T-helper 1 cell treated with Interleukin-12 subunit alpha and Interleukin-12 subunit beta and Interleukin-4 antibody, amounts not matched to agents 30 ng/mL and 1 ng/mL, for 36 hours (primary cell): ENCODE results near the gene CCDC69. TPM values are rescaled to one million over a fixed set of nuclear protein-coding genes. Genes with fewer than 3 reads are reported as not detected.
"Not testable (repeated sequence)": the region's sequence is repeated elsewhere in the genome, so short reads cannot be mapped to it uniquely, and the experiment has no call there.

Experiments used
- intact Hi-C: fragments of 100-400 bp; cut with micrococcal nuclease; formaldehyde crosslinking; loops from one replicate; pipeline ENCODE4 v1.15.1; 2024
- total RNA-seq: library from RNA; stranded (reverse); gene quantifications from 2 replicates; pipeline ENCODE4 v1.2.3, GENCODE V29; 2022

CCDC69 gene
- total RNA-seq, 1 donor from 2014 or later, result 53.6 TPM

DNA sequence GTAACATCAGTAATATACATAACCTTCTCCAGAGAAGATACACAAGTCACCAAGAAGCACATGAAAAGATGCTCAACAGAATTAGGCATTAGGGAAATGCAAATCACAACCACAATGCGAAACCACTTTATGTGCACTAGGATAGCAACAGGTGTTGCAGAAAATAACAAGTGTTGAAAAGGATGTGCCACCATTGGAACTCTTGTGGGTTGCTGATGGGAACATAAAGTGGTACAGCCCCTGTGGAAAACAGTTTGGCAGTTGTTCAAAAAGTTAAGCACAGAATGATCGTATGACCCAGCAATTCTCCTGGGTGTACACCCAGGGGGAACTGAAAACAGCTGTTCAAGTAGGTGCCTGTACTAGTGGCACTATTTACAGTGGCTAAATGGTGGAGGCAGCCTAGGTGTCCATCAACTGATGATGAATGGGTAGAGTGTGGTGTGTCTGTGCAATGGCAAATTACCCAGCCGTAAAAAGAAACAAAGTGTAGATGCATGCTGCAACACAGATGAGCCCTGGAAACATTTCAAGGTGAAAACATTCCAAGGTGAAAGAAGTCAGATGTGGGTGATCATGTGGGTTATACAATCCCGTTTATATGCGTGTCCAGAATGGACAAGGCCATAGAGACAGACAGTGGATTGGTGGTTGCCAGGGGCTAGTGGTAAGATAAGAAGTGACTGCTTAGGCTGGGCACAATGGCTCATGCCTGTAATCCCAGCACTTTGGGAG is 27.2 kb downstream of the CCDC69 start:
- intact Hi-C loops, result no loop called here

DNA sequence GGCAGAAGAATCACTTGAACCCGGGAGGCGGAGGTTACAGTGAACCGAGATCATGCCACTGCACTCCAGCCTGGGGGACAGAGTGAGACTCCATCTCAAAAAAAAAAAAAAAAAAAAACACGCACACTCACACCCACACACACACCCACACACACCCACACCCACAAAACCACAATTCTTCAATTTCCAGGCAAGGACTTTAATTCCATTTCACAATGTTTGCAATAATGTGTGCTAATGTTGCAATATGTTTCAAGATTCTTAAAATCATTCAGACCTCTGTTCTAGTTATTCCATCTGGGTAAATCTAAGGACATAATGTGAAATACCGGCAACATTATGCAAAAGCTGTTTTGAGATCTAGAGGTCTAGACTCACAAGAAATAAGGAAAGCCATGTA is 28.3 kb downstream of the CCDC69 start:
- intact Hi-C loops, result loop anchor here (1.0 kb wide), 1 partner anchor 16 kb away; no protein-coding TSS in a partner anchor

DNA sequence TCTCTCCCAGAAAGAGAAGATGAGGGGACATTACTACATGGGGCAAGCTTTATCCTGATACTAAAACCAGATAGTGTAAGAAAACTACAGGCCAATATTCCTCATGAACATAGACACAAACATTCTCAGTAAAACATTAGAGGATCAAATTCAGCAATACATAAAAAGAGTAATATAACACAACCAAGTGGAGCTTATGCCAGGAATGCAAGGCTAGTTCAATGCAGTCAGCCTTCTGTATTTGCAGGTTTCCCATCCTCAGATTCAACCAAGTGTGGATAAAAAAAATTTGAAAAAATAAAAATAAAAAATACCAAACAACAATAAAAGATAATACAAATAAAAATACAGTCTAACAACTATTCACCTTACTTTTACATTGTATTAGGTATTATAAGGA is 31.3 kb downstream of the CCDC69 start:
- intact Hi-C loops, result no loop called here

DNA sequence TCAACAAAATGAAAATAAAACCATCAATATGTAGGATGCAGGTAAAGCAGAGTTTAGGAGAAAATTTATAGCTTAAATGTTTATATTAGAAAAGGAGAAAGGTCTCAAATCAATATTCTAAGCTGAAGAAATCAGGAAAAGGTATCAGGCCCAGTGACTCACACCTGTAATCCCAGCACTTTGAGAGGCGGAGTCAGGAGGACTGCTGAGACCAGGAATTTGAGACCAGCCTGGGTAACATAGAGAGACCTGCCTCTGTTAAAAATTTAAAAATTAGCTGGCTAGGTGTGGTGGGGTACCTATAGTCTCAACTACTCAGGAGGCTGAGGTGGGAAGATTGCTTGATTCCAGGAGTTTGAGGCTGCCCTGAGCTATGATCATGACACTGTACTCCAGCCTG is 32.2 kb downstream of the CCDC69 start:
- intact Hi-C loops, result no loop called here

DNA sequence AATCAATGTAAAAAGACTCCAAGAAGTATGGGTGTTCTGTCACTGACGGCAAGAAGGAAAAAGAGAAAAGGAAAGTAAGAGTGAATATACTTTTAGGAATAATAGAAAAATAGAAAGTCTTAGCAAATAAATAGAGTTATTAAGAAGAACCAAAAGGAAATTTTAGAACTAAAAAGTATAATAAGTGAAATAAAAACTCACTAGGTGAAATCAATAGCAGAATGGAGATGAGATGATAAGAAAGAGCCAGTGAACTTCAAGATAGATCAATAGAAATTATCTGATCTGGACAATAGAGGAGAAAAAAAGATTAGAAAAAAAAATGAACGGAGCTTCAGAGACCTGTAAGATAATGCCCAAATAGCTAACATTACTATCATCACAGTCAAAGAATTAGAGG is 34.7 kb downstream of the CCDC69 start:
- intact Hi-C loops, result no loop called here

DNA sequence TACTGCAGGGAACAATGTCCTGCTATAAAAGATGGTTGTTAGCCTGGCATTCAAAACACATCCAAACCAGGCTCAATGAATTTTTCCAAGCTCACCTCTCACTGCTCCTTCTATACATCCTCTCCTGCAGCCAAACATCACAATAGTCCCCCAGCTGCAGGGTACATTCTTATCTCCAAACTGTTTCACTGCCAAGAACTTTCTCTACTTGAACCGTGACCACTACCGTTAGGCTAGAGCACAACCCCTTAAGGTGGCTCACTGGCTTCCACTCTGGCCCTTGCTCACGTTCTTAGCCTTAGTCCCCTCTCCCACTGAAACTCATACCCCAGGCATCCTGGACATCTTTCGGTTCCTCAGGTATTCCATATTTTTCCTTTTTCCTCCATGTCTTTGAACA is 37.4 kb downstream of the CCDC69 start:
- intact Hi-C loops, result no loop called here

DNA sequence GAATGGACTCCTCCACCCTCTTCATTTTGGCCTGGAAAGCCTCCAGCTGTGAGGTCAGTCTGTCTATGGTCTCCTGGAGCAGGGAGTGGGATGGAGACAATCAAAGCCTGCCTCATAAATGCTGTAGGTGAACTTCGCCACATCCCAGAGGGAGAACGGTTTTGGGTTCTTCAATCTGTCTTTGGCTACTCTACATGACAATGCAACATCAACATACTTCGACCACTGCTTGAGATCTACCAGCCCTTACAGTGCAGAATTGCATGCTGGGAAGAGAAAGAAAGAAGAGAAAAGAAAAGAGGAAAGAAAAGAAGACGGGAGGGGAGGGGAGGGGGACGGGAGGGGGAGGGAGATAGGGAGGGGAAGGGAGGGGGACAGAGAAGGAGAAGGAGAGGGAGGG is 37.8 kb downstream of the CCDC69 start:
- intact Hi-C loops, result no loop called here

DNA sequence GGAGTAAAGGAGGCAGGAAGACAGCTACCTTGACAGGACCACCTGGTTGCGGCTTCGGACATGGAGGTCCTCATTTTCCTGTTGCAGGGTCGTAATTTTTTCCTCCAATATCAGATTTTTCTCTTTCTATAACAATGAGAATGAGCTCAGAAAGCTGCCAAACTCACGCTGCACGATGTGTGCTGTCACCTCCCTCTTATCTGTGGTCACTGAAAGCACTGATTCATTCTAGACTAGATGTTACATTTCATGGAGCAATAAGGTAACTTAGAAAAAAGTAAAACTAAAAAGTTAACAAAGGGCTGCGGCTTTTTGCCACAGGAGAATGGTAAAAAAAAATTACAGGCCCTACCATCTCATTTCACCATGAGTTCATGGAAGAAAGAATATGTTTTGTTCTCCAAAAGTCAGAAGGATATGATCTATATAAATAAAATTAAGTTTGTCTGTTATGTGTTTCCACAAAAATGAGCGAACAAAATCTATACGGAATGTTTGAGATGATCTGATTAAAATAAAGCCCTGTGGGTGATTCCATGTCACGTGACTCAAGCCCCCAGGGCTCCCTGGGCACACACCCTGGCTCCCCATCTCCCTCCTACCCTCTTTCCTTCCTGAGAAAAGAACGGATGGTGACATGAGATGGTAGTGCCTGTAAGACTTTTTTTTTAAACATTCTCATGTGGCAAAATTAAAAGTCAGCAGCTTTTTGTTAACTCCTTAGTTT is 39.4 kb downstream of the CCDC69 start:
- intact Hi-C loops, result no loop called here

DNA sequence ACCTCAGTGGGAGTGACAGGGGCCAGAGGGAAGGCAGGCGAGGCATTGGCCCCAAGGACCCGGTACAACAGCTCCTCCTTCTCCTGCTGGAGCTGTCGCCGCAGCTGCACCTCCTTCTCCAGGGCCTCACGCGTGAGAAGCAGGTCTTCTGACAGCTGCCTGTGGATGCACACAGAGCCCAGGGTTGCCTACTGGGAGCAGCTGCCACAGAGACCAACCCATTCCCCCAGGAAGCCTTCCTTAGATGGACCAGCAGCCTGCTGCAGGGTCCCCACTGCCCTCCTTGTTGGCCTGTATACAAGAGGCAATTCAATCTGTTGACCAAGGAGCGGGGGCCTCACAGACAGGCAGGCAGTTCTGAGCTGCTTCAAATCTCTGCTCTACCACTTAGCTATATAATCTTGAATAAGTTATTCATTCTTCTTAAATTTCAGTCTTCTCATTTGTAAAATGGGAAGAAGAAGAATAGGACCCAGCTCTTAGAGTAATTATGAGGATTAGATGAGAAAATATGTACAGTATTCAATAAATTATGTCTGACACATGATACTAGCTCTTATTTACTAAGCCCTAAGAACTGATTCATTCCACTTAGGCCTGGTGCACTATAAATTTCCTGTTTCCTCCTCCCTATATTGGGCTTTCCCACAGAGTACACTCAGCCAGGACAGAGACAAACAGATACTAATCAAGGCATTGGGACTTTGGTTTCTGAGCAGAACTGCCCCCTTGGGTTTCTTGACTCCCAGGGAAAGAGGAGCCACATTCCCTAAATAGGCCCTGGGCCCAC is 40.2 kb downstream of the CCDC69 start:
- intact Hi-C loops, result no loop called here

DNA sequence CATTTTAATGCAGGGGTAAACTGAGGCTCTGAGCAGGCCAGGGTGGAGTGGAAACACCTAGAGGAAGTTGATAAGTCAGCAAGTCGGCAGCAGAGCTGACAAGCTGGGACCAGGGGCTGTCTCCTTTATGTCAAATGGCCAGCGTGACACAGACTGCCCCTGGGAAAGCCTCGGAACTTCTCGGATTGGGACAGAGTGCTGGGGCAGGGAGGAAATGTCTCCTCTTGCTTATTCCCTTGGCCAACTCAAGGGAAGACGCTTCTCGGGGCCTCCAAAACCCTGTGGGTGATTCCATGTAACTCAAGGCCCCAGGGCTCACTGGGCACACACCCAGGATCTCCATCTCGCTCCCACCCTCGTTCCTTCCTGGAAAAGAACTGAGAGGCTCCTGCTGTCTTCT is 40.9 kb downstream of the CCDC69 start:
- intact Hi-C loops, result no loop called here

DNA sequence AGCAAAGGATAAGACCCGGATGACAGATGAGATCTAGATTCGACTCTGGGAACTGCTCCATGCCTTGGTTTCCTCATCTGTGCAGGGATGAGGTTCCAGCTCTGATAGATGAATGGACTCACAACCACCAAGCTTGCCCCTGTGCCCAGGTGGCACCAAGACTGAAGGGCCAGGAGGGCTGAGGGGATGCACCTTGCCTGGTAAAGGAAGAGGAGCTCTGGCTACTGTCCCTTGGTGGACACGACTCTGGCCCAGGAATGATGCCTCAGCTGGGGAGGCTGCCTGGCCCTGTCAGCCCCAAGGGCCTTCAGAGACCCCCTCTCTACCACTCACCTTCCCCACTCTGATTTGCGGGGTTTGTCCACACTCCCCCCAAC is 41.4 kb downstream of the CCDC69 start:
- intact Hi-C loops, result no loop called here

DNA sequence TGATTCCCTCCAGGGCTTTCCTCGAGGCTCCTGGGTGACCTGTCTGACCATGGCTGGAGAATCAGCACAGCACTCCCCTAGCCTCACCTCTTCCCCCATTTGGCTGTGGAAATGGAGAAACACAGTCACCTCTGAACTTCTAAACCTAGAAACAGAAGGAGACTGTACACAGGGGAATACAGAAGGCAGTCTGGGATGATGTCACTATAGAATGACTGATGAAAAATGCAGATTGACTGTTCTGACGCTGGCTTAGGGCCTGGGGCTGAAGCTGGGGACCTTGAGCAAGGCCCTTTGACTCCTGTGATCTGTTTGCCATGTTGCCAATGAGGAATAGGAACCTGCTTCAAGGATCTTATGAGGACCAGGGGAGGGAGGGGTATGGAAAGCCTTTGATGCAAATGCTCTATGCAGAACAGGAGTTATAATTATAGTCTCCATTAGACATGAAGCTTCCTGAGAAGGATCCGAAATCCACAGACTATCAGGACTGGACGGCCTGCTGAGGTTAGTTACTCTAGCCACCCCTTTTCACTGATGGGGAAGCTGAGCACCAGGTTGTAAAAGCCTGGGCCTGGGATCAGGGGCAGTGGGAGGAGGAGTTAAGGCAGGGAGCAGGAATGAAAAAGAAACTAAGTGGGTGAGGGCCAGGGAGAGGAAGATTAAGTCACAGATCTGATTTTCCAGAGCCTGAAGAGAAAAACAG is 41.9 kb downstream of the CCDC69 start:
- intact Hi-C loops, result no loop called here

DNA sequence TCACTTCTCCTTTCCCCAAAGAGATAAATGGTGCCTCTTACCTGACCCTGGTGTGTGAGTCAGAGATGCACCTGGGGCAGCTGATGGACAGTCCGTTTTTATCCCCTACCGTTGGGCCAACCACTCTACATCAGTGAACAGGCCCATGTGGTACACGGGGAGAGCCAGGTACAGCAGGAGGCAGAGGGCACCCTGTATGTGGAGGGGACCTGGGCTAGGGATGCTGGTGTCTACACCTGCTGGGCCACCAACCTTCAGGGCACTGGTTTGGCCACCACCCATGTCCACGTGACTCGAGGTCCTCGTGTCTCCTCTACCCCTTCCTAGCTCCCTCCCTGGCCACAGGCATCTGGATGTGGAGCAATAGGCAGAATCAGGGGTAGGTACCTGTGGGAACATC is 43.6 kb downstream of the CCDC69 start:
- intact Hi-C loops, result no loop called here

DNA sequence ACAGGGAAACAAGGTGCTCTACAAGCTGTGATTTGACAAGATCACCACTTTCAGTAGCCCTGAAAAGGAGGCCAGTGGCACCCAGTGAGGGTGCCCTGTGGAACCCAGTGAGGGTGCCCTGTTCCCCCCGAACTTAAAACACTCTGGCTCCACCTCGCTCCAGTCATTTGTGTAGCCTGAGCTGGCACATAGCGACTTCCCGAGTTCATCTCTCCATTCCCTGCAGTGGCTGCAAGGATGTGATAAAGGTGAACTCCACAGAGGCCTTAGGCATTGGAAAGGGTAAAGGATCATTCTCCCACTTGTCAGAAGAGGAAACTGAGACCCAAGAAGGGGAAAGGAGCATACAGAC is 44.4 kb downstream of the CCDC69 start:
- intact Hi-C loops, result no loop called here

DNA sequence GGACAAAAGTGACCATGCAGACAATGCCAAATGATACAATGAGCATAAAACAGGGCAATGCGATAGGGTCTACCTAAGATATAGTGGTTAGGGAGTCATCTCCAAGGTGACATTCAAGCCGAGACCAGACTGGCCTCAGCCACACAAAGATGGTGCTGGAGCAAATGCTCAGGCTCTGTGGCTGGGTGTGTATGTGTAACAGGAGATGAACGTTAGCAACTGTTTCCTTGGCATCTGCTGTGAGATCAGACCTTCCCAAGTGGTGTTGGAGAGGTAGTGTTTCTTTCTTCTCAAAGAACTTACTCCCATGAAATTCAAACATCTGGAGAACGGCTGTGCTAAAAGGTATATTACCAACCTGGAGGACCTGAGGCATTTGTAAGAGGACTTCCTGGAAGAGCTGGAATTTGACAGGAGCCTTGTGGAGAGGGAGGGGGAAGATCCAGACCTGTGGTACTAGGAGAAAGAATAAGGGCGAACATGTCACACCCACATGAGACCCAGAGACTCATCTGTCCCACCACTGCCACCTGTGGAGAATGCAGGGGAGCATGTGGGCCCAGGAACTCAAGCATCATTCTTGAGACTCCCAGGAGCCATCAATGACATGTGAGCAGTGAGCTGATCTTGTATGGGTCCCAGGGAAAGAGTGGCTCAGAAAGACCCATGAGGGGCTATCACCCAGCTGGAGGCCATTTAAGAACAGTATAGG is 45.0 kb downstream of the CCDC69 start:
- intact Hi-C loops, result no loop called here

DNA sequence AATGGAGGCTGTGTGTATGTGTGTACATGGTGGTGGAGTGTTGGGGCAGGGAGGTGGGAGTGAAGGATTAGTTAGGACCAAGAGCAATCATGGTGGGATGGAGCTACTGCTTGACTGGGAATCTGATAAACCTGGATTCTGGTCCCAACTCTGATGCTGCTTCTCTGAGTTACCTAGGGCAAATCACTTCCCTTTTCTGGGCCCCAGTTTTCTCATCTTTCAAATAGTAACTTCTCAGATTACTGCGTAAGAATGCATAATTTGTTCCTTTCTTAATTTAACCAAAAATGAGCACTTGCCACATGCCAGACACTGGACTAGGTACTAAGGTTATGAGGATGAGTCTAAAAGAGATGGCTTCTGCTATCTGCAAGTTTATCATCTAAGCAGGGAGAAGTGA is 45.5 kb downstream of the CCDC69 start:
- intact Hi-C loops, result no loop called here

DNA sequence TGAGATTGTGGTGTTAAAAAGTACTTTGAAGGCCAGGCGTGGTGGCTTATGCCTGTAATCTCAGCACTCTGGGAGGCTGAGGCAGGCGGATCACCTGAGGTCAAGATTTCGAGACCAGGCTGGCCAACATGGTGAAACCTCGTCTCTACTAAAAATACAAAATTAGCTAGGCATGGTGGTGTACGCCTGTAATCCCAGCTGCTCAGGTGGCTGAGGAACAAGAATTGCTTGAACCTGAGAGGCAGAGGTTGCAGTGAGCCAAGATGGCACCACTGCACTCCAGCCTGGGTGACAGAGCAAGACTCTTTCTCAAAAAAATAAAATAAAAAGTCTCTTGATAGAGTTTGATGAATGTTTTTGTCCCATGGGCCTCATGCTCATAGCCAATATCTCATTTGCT is 47.6 kb downstream of the CCDC69 start:
- intact Hi-C loops, result not testable (repeated sequence)

DNA sequence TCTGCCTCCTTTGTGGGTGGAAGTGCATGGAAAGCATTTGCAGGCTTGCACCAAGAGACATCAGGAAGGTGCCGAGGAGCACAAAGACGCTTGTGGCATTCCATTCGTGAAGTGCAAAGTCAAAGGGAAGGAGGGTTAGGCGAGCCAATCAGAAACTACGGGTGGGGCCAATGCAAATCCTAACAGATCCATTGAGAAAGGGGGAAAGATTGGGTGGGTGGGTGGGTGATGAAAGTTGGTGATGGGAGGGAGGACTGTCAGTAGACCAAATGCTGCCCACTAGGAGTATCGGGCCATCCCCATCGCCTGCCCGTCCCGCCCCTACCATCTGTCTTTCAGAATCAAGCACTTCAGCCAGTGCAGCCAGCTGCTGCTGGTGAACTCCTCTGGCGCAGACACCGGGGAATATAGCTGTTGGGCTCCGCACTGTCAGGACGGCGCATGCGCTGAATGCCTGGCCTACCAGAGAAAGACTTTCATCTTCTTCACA is 49.2 kb downstream of the CCDC69 start:
- intact Hi-C loops, result no loop called here

DNA sequence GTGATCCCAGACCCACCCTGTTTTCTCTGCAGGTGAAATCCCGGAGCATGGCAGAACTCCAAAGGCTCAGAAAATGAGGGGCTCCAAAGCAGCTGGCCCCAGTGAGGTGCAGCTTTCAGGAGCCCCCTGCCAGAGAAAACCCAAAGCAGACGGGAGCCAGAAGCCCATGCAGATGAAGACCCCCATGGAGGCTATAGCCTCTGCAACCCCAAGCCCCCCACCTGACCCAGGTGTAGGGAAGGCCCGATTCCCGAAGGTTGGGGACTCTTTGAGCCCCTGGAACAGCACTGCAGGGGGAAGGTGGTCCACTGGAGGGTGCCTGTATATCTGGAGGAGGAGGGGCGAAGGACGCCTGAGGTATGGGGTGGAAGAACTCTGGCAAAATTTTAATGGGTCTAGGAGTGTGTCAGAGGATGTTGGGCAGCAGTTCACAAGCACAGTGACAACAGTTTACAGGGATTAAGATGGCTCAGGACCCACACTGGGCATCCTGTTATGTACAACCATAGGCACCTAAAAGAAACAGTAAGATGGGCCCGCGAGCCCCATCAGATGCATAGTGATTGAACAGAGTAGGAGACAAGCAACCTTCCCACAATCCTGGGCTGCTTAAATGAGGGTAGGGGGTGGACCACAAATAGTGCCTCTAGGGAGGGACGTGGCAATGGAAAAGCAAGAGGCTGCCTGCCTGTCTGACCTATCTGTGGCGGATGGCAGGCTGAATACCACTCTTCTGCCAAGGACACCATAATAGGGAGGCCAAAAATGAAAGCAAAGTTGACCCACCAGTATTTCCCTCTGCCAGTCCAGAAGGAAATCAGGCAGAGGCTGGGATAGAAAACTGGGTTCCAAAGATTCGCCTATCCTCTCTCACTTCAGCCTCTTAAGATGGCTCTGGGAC is 49.9 kb downstream of the CCDC69 start:
- intact Hi-C loops, result no loop called here

DNA sequence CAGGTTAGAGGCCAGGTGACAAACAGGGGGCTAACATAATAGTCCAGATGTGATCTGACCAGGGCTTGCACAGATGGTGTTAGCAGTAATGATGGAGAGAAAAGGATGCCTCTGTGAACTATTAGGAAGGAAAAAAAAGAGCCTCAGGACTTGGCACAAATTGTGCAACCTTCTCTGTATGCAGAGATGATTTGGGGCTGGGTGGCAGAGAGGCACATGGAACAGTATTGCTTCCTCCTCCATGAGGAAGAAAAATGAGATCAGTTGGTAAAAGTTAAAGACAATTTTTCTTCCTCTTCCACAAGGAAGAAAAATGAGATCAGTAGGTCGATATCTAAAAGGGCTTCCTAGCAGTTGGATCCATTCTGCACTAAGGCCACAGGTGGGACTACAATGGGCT is 52.4 kb downstream of the CCDC69 start:
- intact Hi-C loops, result no loop called here
